Breast epithelium (tissue), 3 donors: ENCODE measurements around the gene FHAD1.

Source experiments
- CTCF ChIP-seq, 3 donors: fragments of 450-650 bp; IDR thresholded peaks; one replicate each; pipeline ENCODE4 v1.5.1; 2016 to 2017; ENCODE audit warnings: antibody characterized with exemption in 3 of 3, mild to moderate bottlenecking in 3 of 3, moderate library complexity in 3 of 3
- POLR2A ChIP-seq: fragments of 450-650 bp; IDR thresholded peaks from one replicate; pipeline ENCODE4 v1.6.1; 2016; ENCODE audit warnings: antibody characterized with exemption, mild to moderate bottlenecking, moderate library complexity

GRCh38 chr1:15348648-15349047 is 101.6 kb downstream of the FHAD1 start:
- no peak for TF ChIP-seq CTCF (IDR thresholded peaks at IDR 0.05)
- no peak for TF ChIP-seq POLR2A
